CD4-positive, alpha-beta T cell treated with Interleukin-12 subunit alpha and Interleukin-12 subunit beta, for 1 hour (primary cell): ENCODE measurements around the gene FAT2.
"Not testable (repeated sequence)": the region's sequence is repeated elsewhere in the genome, so short reads cannot be mapped to it uniquely, and the experiment has no call there.

Experiments
- DNase-seq: peaks from one replicate; pipeline ENCODE4 v3.0.0-alpha.2; 2020

FAT2 gene

GRCh38 chr5:151580239-151580638 lies 10.9 kb downstream of the FAT2 start:
- DNase-seq = no peak

- DNase-seq = not testable (repeated sequence)
Observed at GRCh38 chr5:151579146-151579545, 12.0 kb downstream of the FAT2 start.

- DNase-seq = no peak
Observed at GRCh38 chr5:151578326-151579025, 12.7 kb downstream of the FAT2 start.

GRCh38 chr5:151577566-151577965 lies 13.6 kb downstream of the FAT2 start:
- DNase-seq = peak; percentile 6

GRCh38 chr5:151574444-151574996 lies 16.6 kb downstream of the FAT2 start:
- no peak for DNase-seq

GRCh38 chr5:151572657-151573368 lies 18.3 kb downstream of the FAT2 start:
- no peak for DNase-seq

GRCh38 chr5:151571270-151572173 lies 19.6 kb downstream of the FAT2 start:
- DNase-seq = no peak

GRCh38 chr5:151570512-151571269 lies 20.4 kb downstream of the FAT2 start:
- DNase-seq = no peak

- no peak for DNase-seq
Observed at GRCh38 chr5:151570058-151570457, 21.1 kb downstream of the FAT2 start.

- DNase-seq = no peak
Observed at GRCh38 chr5:151569132-151570046, 21.7 kb downstream of the FAT2 start.

- no peak for DNase-seq
Observed at GRCh38 chr5:151568036-151568435, 23.1 kb downstream of the FAT2 start.

- DNase-seq = no peak
Observed at GRCh38 chr5:151565971-151566370, 25.2 kb downstream of the FAT2 start.

- no peak for DNase-seq
Observed at GRCh38 chr5:151562019-151562707, 29.0 kb downstream of the FAT2 start.

GRCh38 chr5:151557951-151558350 lies 33.2 kb downstream of the FAT2 start:
- DNase-seq = no peak

GRCh38 chr5:151557466-151557865 lies 33.7 kb downstream of the FAT2 start:
- no peak for DNase-seq

GRCh38 chr5:151556806-151557205 lies 34.3 kb downstream of the FAT2 start:
- peak; percentile 1 for DNase-seq

- no peak for DNase-seq
Observed at GRCh38 chr5:151555760-151556576, 35.2 kb downstream of the FAT2 start.

GRCh38 chr5:151553695-151554094 lies 37.4 kb downstream of the FAT2 start:
- DNase-seq = no peak

- DNase-seq = no peak
Observed at GRCh38 chr5:151553130-151553670, 37.9 kb downstream of the FAT2 start.
